Measurements from ENCODE around the gene SMIM31. TPM values are rescaled to one million over a fixed set of nuclear protein-coding genes. Genes with fewer than 3 reads are reported as not detected.

The SMIM31 gene
- total RNA-seq, 1 donor from 2014 or later = not detected

GRCh38 chr4:164756686-164757085, 2.8 kb downstream of the SMIM31 start:
- DNase-seq (ENCODE audit: low spot score in 2 of 2, unreplicated experiment in 2 of 2) = no peak
- H3K27me3 Mint-ChIP-seq (ENCODE audit: low read depth) = no peaks in the 10 kb centered on the region
- H3K4me3 Mint-ChIP-seq = no peak overlapping the region
- H3K4me1 Mint-ChIP-seq = no peaks in the 10 kb centered on the region
- no peaks in the 10 kb centered on the region for H3K36me3 Mint-ChIP-seq
- no peak overlapping the region for H3K27ac Mint-ChIP-seq
- TF ChIP-seq CTCF (IDR thresholded peaks at IDR 0.05; ENCODE audit: unreplicated experiment) = no peak
- peaks cover 13% of the 10 kb centered on the region for H3K9me3 Mint-ChIP-seq

- no peak overlapping the region for H3K27ac Mint-ChIP-seq
- H3K4me1 Mint-ChIP-seq = no peaks in the 10 kb centered on the region
- H3K27me3 Mint-ChIP-seq (ENCODE audit: low read depth) = peaks cover 5% of the 10 kb centered on the region
- H3K9me3 Mint-ChIP-seq = no peaks in the 10 kb centered on the region
- no peak overlapping the region for H3K4me3 Mint-ChIP-seq
- no peak for TF ChIP-seq CTCF (IDR thresholded peaks at IDR 0.05; ENCODE audit: unreplicated experiment)
- no peak for DNase-seq (ENCODE audit: low spot score in 2 of 2, unreplicated experiment in 2 of 2)
- no peaks in the 10 kb centered on the region for H3K36me3 Mint-ChIP-seq
Measured at GRCh38 chr4:164761241-164761640, 7.3 kb downstream of the SMIM31 start.

GRCh38 chr4:164761746-164762275, 7.9 kb downstream of the SMIM31 start:
- TF ChIP-seq CTCF (IDR thresholded peaks at IDR 0.05; ENCODE audit: unreplicated experiment) = no peak
- DNase-seq (ENCODE audit: low spot score in 2 of 2, unreplicated experiment in 2 of 2) = no peak
- Mint-ChIP-seq H3K9me3 (no peaks in the 10 kb centered on the region), H3K4me3 (no peak overlapping the region), H3K4me1 (no peaks in the 10 kb centered on the region), H3K27ac (no peak overlapping the region), H3K36me3 (no peaks in the 10 kb centered on the region), H3K27me3 (ENCODE audit: low read depth) (peaks cover 8% of the 10 kb centered on the region)

- Mint-ChIP-seq H3K4me1 (no peaks in the 10 kb centered on the region), H3K4me3 (no peak overlapping the region), H3K36me3 (no peaks in the 10 kb centered on the region), H3K27me3 (ENCODE audit: low read depth) (peaks cover 12% of the 10 kb centered on the region), H3K9me3 (no peaks in the 10 kb centered on the region), H3K27ac (no peak overlapping the region)
- DNase-seq (ENCODE audit: low spot score in 2 of 2, unreplicated experiment in 2 of 2) = no peak
- no peak for TF ChIP-seq CTCF (IDR thresholded peaks at IDR 0.05; ENCODE audit: unreplicated experiment)
Measured at GRCh38 chr4:164765096-164765495, 11.2 kb downstream of the SMIM31 start.

- H3K9me3 Mint-ChIP-seq = no peaks in the 10 kb centered on the region
- H3K36me3 Mint-ChIP-seq = no peaks in the 10 kb centered on the region
- peaks cover 13% of the 10 kb centered on the region for H3K27me3 Mint-ChIP-seq (ENCODE audit: low read depth)
- H3K4me3 Mint-ChIP-seq = no peak overlapping the region
- no peak for TF ChIP-seq CTCF (IDR thresholded peaks at IDR 0.05; ENCODE audit: unreplicated experiment)
- no peaks in the 10 kb centered on the region for H3K4me1 Mint-ChIP-seq
- DNase-seq (ENCODE audit: low spot score in 2 of 2, unreplicated experiment in 2 of 2) = no peak
- no peak overlapping the region for H3K27ac Mint-ChIP-seq
Measured at GRCh38 chr4:164765833-164766232, 11.9 kb downstream of the SMIM31 start.

- TF ChIP-seq CTCF (IDR thresholded peaks at IDR 0.05; ENCODE audit: unreplicated experiment) = peak; percentile 61
- no peaks in the 10 kb centered on the region for H3K9me3 Mint-ChIP-seq
- H3K4me1 Mint-ChIP-seq = no peaks in the 10 kb centered on the region
- H3K4me3 Mint-ChIP-seq = no peak overlapping the region
- no peak for DNase-seq (ENCODE audit: low spot score in 2 of 2, unreplicated experiment in 2 of 2)
- H3K27me3 Mint-ChIP-seq (ENCODE audit: low read depth) = peaks cover 11% of the 10 kb centered on the region
- no peak overlapping the region for H3K27ac Mint-ChIP-seq
- no peaks in the 10 kb centered on the region for H3K36me3 Mint-ChIP-seq
Measured at GRCh38 chr4:164768516-164768915, 14.6 kb downstream of the SMIM31 start.
